ENCODE measurements around the gene METAP2.
"Not testable (repeated sequence)": the region's sequence is repeated elsewhere in the genome, so short reads cannot be mapped to it uniquely, and the experiment has no call there.

DNA sequence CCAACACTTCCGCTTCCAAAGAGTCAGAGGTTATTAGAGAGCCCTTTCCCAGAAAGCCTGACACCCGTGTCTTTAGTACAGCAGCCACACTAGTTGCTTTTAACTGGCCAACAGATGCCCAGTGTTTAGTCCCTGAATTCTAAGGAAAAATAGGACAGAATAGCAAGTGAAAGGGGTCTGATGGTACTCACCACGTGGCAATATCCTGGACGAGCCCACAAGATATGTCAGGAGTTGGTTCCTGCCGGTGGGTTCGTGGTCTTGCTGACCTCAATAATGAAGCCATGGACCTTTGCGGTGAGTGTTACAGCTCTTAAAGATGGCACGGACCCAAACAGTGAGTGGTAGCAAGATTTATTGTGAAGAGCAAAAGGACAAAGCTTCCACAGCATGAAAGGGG, 16.3 kb upstream of the METAP2 start:
- TF ChIP-seq, protein P1, sequence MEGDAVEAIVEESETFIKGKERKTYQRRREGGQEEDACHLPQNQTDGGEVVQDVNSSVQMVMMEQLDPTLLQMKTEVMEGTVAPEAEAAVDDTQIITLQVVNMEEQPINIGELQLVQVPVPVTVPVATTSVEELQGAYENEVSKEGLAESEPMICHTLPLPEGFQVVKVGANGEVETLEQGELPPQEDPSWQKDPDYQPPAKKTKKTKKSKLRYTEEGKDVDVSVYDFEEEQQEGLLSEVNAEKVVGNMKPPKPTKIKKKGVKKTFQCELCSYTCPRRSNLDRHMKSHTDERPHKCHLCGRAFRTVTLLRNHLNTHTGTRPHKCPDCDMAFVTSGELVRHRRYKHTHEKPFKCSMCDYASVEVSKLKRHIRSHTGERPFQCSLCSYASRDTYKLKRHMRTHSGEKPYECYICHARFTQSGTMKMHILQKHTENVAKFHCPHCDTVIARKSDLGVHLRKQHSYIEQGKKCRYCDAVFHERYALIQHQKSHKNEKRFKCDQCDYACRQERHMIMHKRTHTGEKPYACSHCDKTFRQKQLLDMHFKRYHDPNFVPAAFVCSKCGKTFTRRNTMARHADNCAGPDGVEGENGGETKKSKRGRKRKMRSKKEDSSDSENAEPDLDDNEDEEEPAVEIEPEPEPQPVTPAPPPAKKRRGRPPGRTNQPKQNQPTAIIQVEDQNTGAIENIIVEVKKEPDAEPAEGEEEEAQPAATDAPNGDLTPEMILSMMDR (IDR thresholded peaks at IDR 0.05; ENCODE audit: low read length) = not testable (repeated sequence)
- TF ChIP-seq EZH2 (IDR thresholded peaks at IDR 0.05; ENCODE audit: borderline replicate concordance, low read length) = not testable (repeated sequence)
